Epithelial cell of esophagus (primary cell): ENCODE data around the gene DDX51.
"Not testable (repeated sequence)": the region's sequence is repeated elsewhere in the genome, so short reads cannot be mapped to it uniquely, and the experiment has no call there.

Experiments
- DNase-seq: peaks from one replicate; pipeline ENCODE4 v3.0.0; 2010; ENCODE audit warnings: low read depth
- H3K4me3 ChIP-seq: 2 replicates; pipeline ENCODE4 v1.5.1; 2011; ENCODE audit warnings: mild to moderate bottlenecking, low read length, control low read depth
- TF ChIP-seq, protein P1 (sequence below): IDR thresholded peaks from 2 replicates; pipeline ENCODE4 v1.5.1; 2011; ENCODE audit warnings: low read depth, mild to moderate bottlenecking, low read length, control low read depth, inconsistent platforms; ENCODE audit not compliant: insufficient read depth; ENCODE audit errors: missing control alignments

The DDX51 gene

DNA sequence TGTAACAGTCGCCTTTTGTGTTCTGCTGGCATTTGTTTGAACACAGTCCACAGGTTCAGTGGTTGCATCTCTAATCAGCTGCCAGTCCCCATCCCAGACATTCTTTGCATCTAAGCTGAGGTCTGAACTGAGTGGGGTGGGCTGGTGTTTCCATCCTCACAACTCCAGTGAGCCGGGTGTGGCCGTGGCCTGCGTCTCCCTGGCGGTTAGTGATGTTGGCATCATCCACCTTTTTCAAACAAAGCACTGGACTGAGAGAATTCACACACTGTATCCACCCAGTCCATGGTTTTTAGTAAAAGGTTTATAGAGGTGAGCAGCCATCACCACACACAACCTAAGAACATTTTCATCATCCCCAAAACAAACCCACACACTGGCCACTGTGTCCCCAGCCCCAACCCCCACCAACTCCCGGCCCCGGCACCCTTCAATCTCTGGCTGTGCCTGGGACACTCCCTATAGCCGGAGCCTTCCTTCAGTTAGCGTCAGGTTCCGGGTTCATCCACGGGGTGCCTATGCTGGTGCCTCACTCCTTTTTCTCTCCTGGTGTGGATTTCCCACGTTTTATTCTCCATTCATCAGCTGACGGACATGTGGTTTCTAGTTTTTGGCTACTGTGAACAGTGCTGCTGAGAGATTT is 6.5 kb downstream of the DDX51 start:
- no peak overlapping the region for H3K4me3 ChIP-seq
- DNase-seq: no peak
- TF ChIP-seq, protein P1, sequence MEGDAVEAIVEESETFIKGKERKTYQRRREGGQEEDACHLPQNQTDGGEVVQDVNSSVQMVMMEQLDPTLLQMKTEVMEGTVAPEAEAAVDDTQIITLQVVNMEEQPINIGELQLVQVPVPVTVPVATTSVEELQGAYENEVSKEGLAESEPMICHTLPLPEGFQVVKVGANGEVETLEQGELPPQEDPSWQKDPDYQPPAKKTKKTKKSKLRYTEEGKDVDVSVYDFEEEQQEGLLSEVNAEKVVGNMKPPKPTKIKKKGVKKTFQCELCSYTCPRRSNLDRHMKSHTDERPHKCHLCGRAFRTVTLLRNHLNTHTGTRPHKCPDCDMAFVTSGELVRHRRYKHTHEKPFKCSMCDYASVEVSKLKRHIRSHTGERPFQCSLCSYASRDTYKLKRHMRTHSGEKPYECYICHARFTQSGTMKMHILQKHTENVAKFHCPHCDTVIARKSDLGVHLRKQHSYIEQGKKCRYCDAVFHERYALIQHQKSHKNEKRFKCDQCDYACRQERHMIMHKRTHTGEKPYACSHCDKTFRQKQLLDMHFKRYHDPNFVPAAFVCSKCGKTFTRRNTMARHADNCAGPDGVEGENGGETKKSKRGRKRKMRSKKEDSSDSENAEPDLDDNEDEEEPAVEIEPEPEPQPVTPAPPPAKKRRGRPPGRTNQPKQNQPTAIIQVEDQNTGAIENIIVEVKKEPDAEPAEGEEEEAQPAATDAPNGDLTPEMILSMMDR: no peak

- not testable (repeated sequence) for DNase-seq, H3K4me3 ChIP-seq
Observed at GRCh38 chr12:132136226-132136625, 7.9 kb downstream of the DDX51 start.

DNA sequence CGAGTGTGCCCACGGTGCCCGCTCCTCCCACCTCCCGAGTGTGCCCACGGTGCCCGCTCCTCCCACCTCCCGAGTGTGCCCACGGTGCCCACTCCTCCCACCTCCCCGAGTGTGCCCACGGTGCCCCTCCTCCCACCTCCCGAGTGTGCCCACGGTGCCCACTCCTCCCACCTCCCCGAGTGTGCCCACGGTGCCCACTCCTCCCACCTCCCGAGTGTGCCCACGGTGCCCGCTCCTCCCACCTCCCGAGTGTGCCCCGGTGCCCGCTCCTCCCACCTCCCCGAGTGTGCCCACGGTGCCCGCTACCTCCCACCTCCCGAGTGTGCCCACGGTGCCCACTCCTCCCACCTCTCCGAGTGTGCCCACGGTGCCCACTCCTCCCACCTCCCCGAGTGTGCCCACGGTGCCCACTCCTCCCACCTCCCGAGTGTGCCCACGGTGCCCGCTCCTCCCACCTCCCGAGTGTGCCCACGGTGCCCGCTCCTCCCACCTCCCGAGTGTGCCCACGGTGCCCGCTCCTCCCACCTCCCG is 9.4 kb downstream of the DDX51 start:
- not testable (repeated sequence) for H3K4me3 ChIP-seq, DNase-seq

DNA sequence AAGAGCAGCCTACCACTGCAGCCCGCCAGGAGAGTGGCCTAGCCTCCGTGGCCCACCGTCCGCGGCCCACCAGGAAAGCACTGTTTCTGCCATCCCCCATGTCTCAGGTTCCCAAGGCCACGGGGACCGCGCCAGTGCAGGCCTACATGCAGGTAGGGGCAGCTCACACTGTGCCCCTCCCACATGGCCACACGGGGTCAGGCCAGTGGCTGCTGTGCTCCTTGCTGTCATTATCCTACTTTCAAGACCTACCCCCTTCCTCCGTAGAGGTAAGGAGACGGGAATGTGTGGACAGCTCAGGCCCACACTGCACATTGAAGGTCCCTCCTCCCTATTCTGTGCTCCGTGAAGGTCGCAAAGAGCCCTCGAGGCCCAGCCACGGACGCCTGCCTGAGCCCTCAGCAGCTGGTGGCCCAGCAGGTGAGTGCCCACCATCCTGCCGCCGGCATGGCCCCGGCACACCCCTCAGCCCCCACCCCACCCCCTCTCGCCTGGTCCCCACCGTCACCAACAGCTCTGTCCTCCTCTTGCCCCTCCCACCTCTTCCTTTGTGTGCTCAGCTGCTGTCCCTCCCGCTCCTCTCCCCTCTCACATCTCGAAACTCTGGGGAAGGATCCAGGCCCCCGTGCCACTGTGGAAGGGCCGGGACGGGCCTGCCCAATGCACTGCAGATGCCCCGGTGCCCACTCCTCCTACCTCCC is 10.0 kb downstream of the DDX51 start:
- TF ChIP-seq, protein P1: no peak
- H3K4me3 ChIP-seq: no peak overlapping the region
- no peak for DNase-seq

DNA sequence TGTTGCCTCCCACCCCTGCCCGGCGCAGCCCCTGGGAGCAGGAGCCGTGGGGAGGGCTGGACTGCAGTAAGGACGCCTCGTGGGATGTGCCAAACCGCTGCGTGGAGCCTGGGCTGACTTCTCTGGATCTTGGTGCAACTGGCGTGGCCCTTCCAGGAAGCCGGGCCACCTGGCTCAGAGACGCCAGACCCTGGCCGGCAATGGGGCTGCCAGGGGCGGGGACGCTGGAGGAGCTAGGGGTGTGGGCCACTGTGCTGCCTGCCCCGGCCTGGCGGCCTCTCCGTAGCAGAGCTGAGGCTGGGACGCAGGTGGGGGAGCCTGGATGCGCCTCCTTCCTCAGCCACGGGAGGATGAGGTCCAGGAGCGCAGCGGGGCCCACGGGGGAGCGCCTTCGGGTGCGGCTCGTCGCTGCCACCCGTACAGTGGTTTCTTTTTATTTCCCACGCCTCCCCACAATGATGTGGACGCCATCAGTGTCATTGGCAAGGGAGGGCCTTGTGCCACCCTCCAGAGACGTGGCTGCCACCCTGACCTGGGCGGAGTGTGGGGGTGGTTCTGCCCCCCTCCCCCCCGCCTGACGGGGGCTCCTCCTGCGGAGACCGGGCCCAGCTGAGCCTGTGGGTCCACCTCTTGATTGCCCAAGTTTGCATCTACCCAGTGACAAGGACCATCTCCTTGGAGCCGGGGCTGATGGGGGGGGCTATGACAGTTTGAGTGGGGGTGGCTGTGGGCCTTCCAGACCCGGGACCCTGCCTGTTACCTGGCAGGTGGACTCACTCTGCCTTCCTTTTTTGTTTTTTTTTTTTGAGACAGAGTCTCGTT is 11.3 kb downstream of the DDX51 start:
- no peak overlapping the region for H3K4me3 ChIP-seq
- DNase-seq: no peak
- TF ChIP-seq, protein P1: no peak

GRCh38 chr12:132131952-132132351 is 12.2 kb downstream of the DDX51 start:
- TF ChIP-seq, protein P1: no peak
- DNase-seq: no peak
- no peak overlapping the region for H3K4me3 ChIP-seq

DNA sequence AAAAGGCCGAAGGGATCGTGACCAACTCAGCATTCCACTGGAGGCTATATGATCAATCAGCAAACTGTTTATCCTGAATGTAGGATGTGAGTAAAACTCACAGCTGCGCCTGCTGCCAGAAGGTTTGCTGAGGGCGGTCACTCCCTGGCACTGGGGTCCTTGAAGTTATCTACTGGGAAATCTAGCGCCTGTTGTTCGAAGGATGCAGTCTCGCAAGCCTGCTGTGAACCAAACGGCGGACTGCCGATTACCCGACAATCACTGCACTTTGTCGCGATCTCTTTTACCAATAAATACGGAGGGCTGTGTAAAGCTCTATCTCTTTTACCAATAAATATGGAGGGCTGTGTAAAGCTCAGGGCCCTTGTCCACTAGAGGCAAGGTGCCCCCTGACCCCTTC is 12.9 kb downstream of the DDX51 start:
- TF ChIP-seq, protein P1: no peak
- no peak for DNase-seq
- H3K4me3 ChIP-seq: no peak overlapping the region
